Bronchus fibroblast of lung (primary cell): ENCODE measurements around the gene CCDC160. TPM values are rescaled to one million over a fixed set of nuclear protein-coding genes. Genes with fewer than 3 reads are reported as not detected.

Experiments
- total RNA-seq: library from RNA; depleted of rRNA; stranded (reverse); fragments of >200 nt; gene quantifications from 2 replicates; pipeline ENCODE4 v1.2.3, GENCODE V29; 2015

CCDC160 gene
- not detected in 2 replicates for total RNA-seq

DNA sequence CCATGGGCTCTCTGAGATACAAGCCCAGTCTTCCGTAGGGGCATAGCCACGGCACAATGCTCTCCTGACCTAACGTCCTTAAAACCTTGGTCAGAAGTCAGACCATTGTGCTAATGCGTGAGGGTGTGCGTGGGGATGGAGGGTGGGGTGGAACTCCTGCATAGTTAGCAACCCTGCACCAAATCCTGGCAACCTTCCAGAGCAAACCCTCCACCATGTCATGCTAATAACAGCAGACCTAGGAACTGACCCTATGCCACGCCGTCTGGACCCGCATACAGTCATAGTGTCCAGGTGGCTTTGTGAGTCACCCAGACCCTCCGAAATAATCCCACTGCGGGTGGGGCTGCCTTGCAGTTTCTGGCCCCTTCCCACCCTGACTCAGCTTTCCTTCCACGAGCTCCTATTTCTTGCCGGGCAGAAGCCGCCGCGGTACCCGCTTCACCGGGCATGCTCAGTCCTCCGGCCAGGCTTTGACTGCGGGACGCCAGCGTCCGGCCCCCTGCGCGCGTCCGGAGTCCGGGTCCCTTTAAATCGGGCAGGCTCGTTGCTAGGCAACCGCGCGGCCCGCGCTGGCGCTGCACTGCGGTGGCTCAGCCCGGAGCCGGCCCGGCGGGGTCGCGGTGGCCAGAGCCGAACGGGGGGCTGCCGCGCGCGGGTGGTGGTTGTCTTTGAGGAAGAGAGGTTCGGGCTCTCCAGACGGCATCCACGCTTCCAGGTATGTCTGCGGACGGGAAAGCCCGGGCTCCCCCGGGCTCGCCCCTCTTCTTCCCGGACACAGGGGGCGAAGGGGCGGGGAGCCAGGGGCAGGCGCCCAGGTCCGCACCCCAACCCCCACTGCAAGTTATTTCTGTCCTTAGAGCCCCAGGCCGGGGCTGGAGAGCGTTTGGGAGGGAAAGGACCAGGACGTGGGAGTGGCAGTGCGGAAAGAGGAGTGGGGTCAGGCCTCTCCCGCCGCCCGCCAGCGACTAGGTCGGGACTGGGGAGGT is at the start of gene CCDC160:
Gene CCDC160 (plus strand): TSS at position 557 of the 989 bp plus-strand sequence. CDS start 7,619 bp downstream, outside the sequence.

Other genes starting within 250 kb of the CCDC160 start
- 12.8 and 16.0 TPM in 2 replicates for gene PHF6, start 136.1 kb downstream of the CCDC160 start, total RNA-seq
- gene HPRT1, start 223.0 kb downstream of the CCDC160 start, total RNA-seq = 14.0 and 15.5 TPM in 2 replicates